Right lobe of liver (tissue), 6 donors: ENCODE data around the gene VPS35L. TPM values are rescaled to one million over a fixed set of nuclear protein-coding genes. Genes with fewer than 3 reads are reported as not detected.

Source experiments
- ATAC-seq, 4 donors: fragments of 200-7000 bp; cut with Tn5 transposase; one replicate each; pipeline ENCODE4 v1.9.1; 2020; ENCODE audit warnings: mild to moderate bottlenecking in 4 of 4, moderate library complexity in 4 of 4
- DNase-seq, 3 donors: peaks; one replicate each; pipeline ENCODE4 v3.0.0-alpha.2; 2020
- H3K27ac ChIP-seq, 3 donors: fragments of 200-600 bp; one replicate each; pipeline ENCODE4 v1.8.0; 2022
- H3K27me3 ChIP-seq, 2 donors: fragments of 200-600 bp; one replicate each; pipeline ENCODE4 v1.8.0; 2022
- H3K36me3 ChIP-seq, 4 donors: fragments of 200-600 bp; sonication (generic) in 1 of 4; one replicate each; pipeline versions ENCODE4 v1.5.1 to v1.8.0; 2017 to 2022; ENCODE audit warnings: control low read depth in 1 of 4
- H3K4me1 ChIP-seq, 4 donors: fragments of 200-600 bp; sonication (generic) in 1 of 4; one replicate each; pipeline versions ENCODE4 v1.5.1 to v1.8.0; 2017 to 2022; ENCODE audit warnings: control low read depth in 1 of 4
- H3K4me3 ChIP-seq, 3 donors: fragments of 200-600 bp; one replicate each; pipeline ENCODE4 v1.8.0; 2022
- H3K9me3 ChIP-seq, 4 donors: fragments of 200-600 bp; sonication (generic) in 1 of 4; one replicate each; pipeline versions ENCODE4 v1.5.1 to v1.8.0; 2017 to 2022; ENCODE audit warnings: control low read depth in 1 of 4
- CTCF ChIP-seq, 4 donors: fragments of 200-600 bp in 3 of 4; fragments of 450-650 bp in 1 of 4; IDR thresholded peaks; one replicate each; pipeline versions ENCODE4 v1.5.1 to v1.8.0; 2016 to 2022; ENCODE audit warnings: antibody characterized with exemption in 4 of 4, mild to moderate bottlenecking in 2 of 4
- POLR2A ChIP-seq: fragments of 450-650 bp; IDR thresholded peaks from one replicate; pipeline ENCODE4 v1.6.1; 2017; ENCODE audit warnings: antibody characterized with exemption, mild to moderate bottlenecking
- WGBS: methylation state at CpG from one replicate; pipeline ENCODE4 v1.1.6; 2018; ENCODE audit warnings: low coverage, low lambda C conversion rate; ENCODE audit not compliant: insufficient coverage; ENCODE audit errors: missing lambda C conversion rate; 5-methylcytosine and 5-hydroxymethylcytosine counted together
- intact Hi-C, 2 donors: fragments of 100-400 bp; cut with DNase I; formaldehyde crosslinking; loops; one replicate each; pipeline versions ENCODE4 v1.11.2 to v1.14.1; 2022
- total RNA-seq, 6 experiments: library from RNA; depleted of rRNA in 2 of 6; stranded (reverse); fragments of >200 nt in 2 of 6; fragmentation: NEBNext Ultra II Directional in 3 of 6; extraction: Animal tissue kit (Norgen Biotek cat#: 25700) in 3 of 6; gene quantifications; one replicate each; pipeline versions ENCODE4 v1.1.0 to v1.2.4, GENCODE V29; 2016 to 2023
- donor health status: DM: no; HTN: yes; CAD: no.
- donor health status: DM: no; HTN: no; CAD: no.
- donor health status: DM: no; HTN: no; CAD: no.
- donor health status: DM: no; HTN: yes; CAD: no.
- donor health status: DM: no; HTN: yes; CAD: no.

Gene VPS35L
- total RNA-seq, 6 experiments from 2014 or later = 19.3 to 24.3 (median 20.4) TPM

DNA sequence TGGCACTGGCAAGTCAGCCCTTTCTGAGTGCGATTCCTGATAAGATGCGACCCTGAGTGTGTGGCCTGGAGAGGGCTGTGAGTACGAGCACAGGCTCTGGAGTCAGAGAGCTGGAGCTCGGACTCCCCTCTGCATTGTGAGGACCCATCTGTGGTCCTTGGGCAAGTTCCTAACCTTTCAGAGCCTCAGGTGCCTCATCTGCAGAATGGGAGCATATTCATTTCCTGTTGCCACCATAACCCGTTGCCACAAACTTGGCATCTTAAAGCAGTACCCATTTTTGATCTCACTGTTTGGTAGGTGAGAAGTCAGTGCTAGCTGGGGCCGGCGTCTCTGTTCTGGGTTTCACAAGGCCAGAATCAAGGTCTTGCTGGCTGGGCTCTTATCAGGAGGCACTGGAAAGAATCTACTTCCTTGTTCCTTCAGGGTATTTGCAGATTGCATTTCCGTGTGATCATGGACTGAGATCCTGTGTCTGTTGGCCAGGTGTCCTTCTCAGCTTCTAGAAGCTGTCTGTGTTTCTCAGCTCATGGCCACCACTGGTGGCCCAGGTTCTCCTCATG, 142.3 kb downstream of the VPS35L start:
- 83% methylated on average over 1 of the region's 8 CpGs for WGBS
- Histone ChIP-seq H3K4me3 (no peak overlapping the region), H3K9me3 (no peaks in the 10 kb centered on the region), H3K27ac (peak overlapping the region in 1 of 3 donors; percentile 41), H3K27me3 (no peaks in the 10 kb centered on the region), H3K4me1 (peaks cover 0 to 41% (median 14%) of the 10 kb centered on the region in 4 donors), H3K36me3 (peaks cover 0 to 5% (median 0%) of the 10 kb centered on the region in 4 donors)
- TF ChIP-seq CTCF (IDR thresholded peaks at IDR 0.05) (no peak), POLR2A (no peak)
- ATAC-seq (no peak), DNase-seq (peak in 1 of 3 donors; percentile 35)
- intact Hi-C loops = no loop called here

DNA sequence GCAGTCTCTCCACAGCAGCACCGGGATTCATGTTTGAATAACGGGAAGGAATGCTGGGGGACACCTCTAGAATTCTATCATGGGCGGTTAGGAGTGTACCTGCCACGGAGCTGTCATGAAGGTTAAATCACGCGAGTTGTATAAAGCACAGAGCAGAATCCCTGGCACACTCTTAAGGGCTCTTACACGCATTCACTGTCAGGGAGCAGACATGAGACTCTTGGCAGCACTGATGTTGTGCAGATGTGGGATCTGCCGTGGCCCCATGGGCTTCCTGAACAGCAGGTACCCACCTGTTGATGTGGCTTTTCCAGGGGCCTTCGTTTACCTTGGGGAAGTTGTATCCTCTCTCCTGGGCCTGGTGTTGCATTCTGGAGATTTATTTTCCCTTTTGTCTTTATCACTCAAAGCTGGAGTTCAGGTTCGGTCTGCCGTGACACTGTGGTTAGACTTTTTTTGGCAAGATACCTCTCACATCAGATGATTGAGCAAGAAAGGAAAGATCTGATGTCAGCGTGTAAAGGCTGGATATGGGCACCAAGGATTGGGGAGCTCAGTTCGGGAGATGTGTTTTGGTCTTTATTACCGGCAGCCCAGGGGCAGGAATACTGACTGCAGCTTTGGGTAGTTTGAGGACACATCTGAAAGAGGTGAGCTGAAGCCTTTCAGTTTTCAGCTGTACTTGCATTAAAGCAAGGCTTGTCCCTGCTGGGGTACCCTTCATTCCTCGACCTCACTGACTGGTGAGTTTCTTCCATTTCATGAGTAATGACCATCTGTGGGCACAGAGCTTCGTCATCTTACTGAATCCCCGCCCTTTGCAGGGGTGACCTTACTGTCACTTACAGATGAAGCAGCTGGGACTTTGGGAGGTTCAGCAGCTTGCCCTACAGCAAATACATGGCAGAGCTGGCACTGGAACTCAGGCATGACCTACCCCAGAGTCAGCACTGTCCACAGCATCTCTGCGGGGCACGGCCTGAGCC, 143.3 kb downstream of the VPS35L start:
- Histone ChIP-seq H3K9me3 (no peaks in the 10 kb centered on the region), H3K27me3 (no peaks in the 10 kb centered on the region), H3K36me3 (peaks cover 0 to 5% (median 2%) of the 10 kb centered on the region in 4 donors), H3K27ac (peak overlapping the region in 2 of 3 donors; percentile 15 to 41), H3K4me1 (peaks cover 0 to 41% (median 14%) of the 10 kb centered on the region in 4 donors), H3K4me3 (no peak overlapping the region)
- WGBS = 47% methylated on average over 9 of the region's 19 CpGs
- ATAC-seq (peak; percentile 70 to 80 (median 74)), DNase-seq (peak in 1 of 3 donors; percentile 16)
- intact Hi-C loops = no loop called here
- TF ChIP-seq CTCF (IDR thresholded peaks at IDR 0.05) = no peak
- no peak for TF ChIP-seq POLR2A

DNA sequence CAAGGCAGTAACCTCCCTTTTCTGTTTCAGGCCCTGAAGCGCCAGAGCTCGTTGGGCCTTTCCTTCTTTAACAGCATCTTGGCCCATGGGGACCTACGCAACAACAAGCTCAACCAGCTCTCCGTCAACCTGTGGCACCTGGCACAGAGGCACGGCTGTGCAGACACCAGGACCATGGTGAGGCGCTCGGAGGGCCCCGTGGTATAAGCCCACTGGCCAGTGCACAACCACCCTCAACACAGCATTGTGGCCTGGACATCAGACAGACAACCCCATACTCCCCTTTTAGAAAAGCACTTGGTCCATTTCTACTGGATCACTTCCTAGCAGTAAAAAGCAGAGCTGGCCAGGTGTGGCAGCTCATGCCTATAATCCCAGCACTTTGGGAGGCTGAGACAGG, 144.0 kb downstream of the VPS35L start:
- no peaks in the 10 kb centered on the region for H3K9me3 ChIP-seq
- H3K36me3 ChIP-seq = peaks cover 0 to 6% (median 2%) of the 10 kb centered on the region in 4 donors
- ATAC-seq = no peak

More for the DNA sequence above, 144.0 kb downstream of the VPS35L start:
- peak in 1 of 3 donors; percentile 45 for DNase-seq
- peaks cover 0 to 41% (median 14%) of the 10 kb centered on the region in 4 donors for H3K4me1 ChIP-seq
- 94% methylated on average over 3 of the region's 8 CpGs for WGBS
- intact Hi-C loops = no loop called here
- H3K27ac ChIP-seq = peak overlapping the region in 2 of 3 donors; percentile 15 to 53
- TF ChIP-seq POLR2A = no peak
- no peak for TF ChIP-seq CTCF (IDR thresholded peaks at IDR 0.05)
- no peak overlapping the region for H3K4me3 ChIP-seq
- H3K27me3 ChIP-seq = no peaks in the 10 kb centered on the region
